ENCODE measurements around the gene UBL4B.

The UBL4B gene

GRCh38 chr1:110065841-110066240 is 46.4 kb upstream of the UBL4B start:
- H2AFZ ChIP-seq (ENCODE audit: low read length), result no peak overlapping the region
- H3K27me3 ChIP-seq (ENCODE audit: control insufficient read depth in 3 of 3, insufficient read depth in 3 of 3, low read depth in 1 of 3, low read length in 3 of 3), result peaks cover 37 to 58% (median 51%) of the 10 kb centered on the region in 3 experiments
- H3K9ac ChIP-seq (ENCODE audit: low read depth, low read length, poor library complexity), result no peak overlapping the region
- H3K23ac ChIP-seq (ENCODE audit: low read depth, low read length, poor library complexity), result no peak overlapping the region
- H3K9me3 ChIP-seq (replicated peaks in 1 of 2; ENCODE audit: control insufficient read depth in 2 of 2, insufficient read depth in 1 of 2, low read depth in 1 of 2, low read length in 2 of 2), result peaks cover 4 to 6% of the 10 kb centered on the region in 2 donors
- H4K8ac ChIP-seq (ENCODE audit: low read depth, low read length), result no peak overlapping the region
- H3K14ac ChIP-seq (ENCODE audit: low read length), result no peak overlapping the region
- H3K79me1 ChIP-seq (ENCODE audit: low read depth, low read length), result no peaks in the 10 kb centered on the region
- H2BK15ac ChIP-seq (ENCODE audit: low read length), result no peak overlapping the region
- no peak overlapping the region for H2BK12ac ChIP-seq (ENCODE audit: low read length)
- no CpG with 5 or more reads among the region's 5 CpGs for WGBS, 2 donors (ENCODE audit: extremely low coverage in 2 of 2, insufficient read length in 2 of 2, insufficient replicate concordance in 1 of 2)
- H4K91ac ChIP-seq (ENCODE audit: low read depth, low read length, poor library complexity), result no peak overlapping the region
- peaks cover 5 to 11% of the 10 kb centered on the region in 2 donors for H3K36me3 ChIP-seq (replicated peaks in 1 of 2; ENCODE audit: control insufficient read depth in 2 of 2, insufficient read depth in 2 of 2, low read length in 2 of 2)
- H3K4me2 ChIP-seq (ENCODE audit: insufficient read depth, low read length, poor library complexity, severe bottlenecking), result no peak overlapping the region
- no peak overlapping the region for H2BK5ac ChIP-seq (ENCODE audit: low read length)
- H3K18ac ChIP-seq (ENCODE audit: low read length), result no peak overlapping the region
- H2AK5ac ChIP-seq (ENCODE audit: low read depth, low read length), result no peak overlapping the region
- H3K4ac ChIP-seq (ENCODE audit: low read length), result no peak overlapping the region
- H3K27ac ChIP-seq (replicated peaks; ENCODE audit: low read length), result no peak overlapping the region
- peaks cover 0 to 11% of the 10 kb centered on the region in 2 donors for H3K4me1 ChIP-seq (ENCODE audit: control insufficient read depth in 2 of 2, insufficient read depth in 1 of 2, low read depth in 1 of 2, low read length in 2 of 2)
- H2BK120ac ChIP-seq (ENCODE audit: low read depth, low read length), result no peak overlapping the region
- no peak overlapping the region for H3K4me3 ChIP-seq (ENCODE audit: low read length in 2 of 2)
- no peak for DNase-seq (ENCODE audit: low spot score)

DNA sequence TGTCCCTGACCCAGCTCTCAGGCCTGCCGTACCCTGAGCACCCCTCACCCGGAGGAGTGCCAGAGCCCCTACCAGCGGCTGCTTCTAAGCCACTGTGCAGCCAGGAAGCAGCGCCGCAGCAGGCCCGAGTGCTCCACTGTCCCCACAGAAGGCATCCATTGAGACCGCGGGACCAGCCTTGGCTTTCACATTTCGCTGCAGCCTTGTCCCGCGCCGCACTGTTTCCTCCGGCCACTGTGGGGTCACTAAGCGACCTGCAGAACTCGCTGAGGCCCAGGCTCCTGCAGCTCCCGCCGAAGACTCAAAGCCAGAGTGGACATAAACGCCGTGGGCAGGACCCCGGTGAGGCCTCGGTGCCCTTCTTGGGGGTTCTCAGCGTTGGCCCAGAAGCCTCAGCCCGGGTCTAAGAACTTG is 44.8 kb upstream of the UBL4B start:
- Histone ChIP-seq H2AFZ (ENCODE audit: low read length) (peak overlapping the region; percentile 59), H3K14ac (ENCODE audit: low read length) (no peak overlapping the region), H3K4ac (ENCODE audit: low read length) (no peak overlapping the region), H3K4me1 (ENCODE audit: control insufficient read depth in 2 of 2, insufficient read depth in 1 of 2, low read depth in 1 of 2, low read length in 2 of 2) (peaks cover 0 to 10% of the 10 kb centered on the region in 2 donors), H3K27me3 (ENCODE audit: control insufficient read depth in 3 of 3, insufficient read depth in 3 of 3, low read depth in 1 of 3, low read length in 3 of 3) (peaks cover 38 to 75% (median 67%) of the 10 kb centered on the region in 3 experiments), H3K23ac (ENCODE audit: low read depth, low read length, poor library complexity) (peak overlapping the region; percentile 56), H2BK15ac (ENCODE audit: low read length) (no peak overlapping the region), H2BK12ac (ENCODE audit: low read length) (no peak overlapping the region), H4K91ac (ENCODE audit: low read depth, low read length, poor library complexity) (no peak overlapping the region), H4K8ac (ENCODE audit: low read depth, low read length) (no peak overlapping the region), H3K27ac (replicated peaks; ENCODE audit: low read length) (no peak overlapping the region), H3K4me2 (ENCODE audit: insufficient read depth, low read length, poor library complexity, severe bottlenecking) (peak overlapping the region; percentile 52), H2BK120ac (ENCODE audit: low read depth, low read length) (no peak overlapping the region), H3K9me3 (replicated peaks in 1 of 2; ENCODE audit: control insufficient read depth in 2 of 2, insufficient read depth in 1 of 2, low read depth in 1 of 2, low read length in 2 of 2) (peaks cover 4 to 6% of the 10 kb centered on the region in 2 donors), H3K18ac (ENCODE audit: low read length) (peak overlapping the region; percentile 72), H3K9ac (ENCODE audit: low read depth, low read length, poor library complexity) (no peak overlapping the region), H3K4me3 (ENCODE audit: low read length in 2 of 2) (no peak overlapping the region), H3K36me3 (replicated peaks in 1 of 2; ENCODE audit: control insufficient read depth in 2 of 2, insufficient read depth in 2 of 2, low read length in 2 of 2) (no peaks in the 10 kb centered on the region), H3K79me1 (ENCODE audit: low read depth, low read length) (no peaks in the 10 kb centered on the region), H2AK5ac (ENCODE audit: low read depth, low read length) (peak overlapping the region; percentile 74), H2BK5ac (ENCODE audit: low read length) (no peak overlapping the region)
- no CpG with 5 or more reads among the region's 23 CpGs for WGBS, 2 donors (ENCODE audit: extremely low coverage in 2 of 2, insufficient read length in 2 of 2, insufficient replicate concordance in 1 of 2)
- no peak for DNase-seq (ENCODE audit: low spot score)

DNA sequence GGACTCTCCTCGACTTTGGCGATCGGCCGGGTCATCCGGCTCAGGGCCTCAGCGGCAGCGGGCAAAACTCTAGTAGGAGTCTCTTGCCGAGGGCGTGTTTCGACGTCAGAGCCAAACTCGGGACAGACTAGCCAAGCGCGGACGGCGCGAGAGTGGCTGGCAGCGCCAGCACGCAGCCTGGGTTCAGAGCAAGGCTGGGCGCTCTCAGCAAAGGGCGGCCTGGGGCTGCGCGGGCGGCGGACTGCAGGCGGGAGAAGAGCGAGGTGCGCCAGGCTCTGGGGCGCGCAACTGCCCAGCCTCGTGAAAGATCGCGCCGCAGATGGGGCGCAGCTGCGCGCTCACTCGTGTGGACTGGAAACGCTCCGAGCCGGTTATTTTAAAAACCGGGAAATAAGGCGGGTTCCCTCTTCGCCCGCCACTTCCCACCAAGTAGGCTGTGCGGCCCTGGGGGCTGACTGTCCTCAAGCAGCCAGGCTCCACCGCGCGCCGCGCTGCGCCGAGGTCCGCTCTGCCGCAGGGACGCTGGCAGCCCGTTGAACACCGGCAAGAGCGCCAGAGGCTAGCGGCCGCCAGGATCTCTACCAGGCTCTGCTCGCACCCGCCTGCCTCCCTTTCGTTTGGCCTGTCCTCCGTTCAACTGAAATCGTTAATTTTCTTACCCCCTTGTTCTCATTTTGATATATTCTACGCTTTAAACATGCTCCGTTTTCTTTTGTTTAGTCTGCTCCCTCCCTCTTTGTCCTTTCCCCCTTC is 44.2 kb upstream of the UBL4B start:
- Histone ChIP-seq H3K9ac (ENCODE audit: low read depth, low read length, poor library complexity) (peak overlapping the region; percentile 15), H3K14ac (ENCODE audit: low read length) (no peak overlapping the region), H2AK5ac (ENCODE audit: low read depth, low read length) (peak overlapping the region; percentile 74), H3K27me3 (ENCODE audit: control insufficient read depth in 3 of 3, insufficient read depth in 3 of 3, low read depth in 1 of 3, low read length in 3 of 3) (peaks cover 38 to 80% (median 68%) of the 10 kb centered on the region in 3 experiments), H2BK5ac (ENCODE audit: low read length) (no peak overlapping the region), H3K79me1 (ENCODE audit: low read depth, low read length) (no peaks in the 10 kb centered on the region), H3K4ac (ENCODE audit: low read length) (no peak overlapping the region), H3K4me2 (ENCODE audit: insufficient read depth, low read length, poor library complexity, severe bottlenecking) (peak overlapping the region; percentile 52), H3K9me3 (replicated peaks in 1 of 2; ENCODE audit: control insufficient read depth in 2 of 2, insufficient read depth in 1 of 2, low read depth in 1 of 2, low read length in 2 of 2) (peaks cover 4 to 6% of the 10 kb centered on the region in 2 donors), H3K23ac (ENCODE audit: low read depth, low read length, poor library complexity) (peak overlapping the region; percentile 76), H3K36me3 (replicated peaks in 1 of 2; ENCODE audit: control insufficient read depth in 2 of 2, insufficient read depth in 2 of 2, low read length in 2 of 2) (no peaks in the 10 kb centered on the region), H4K91ac (ENCODE audit: low read depth, low read length, poor library complexity) (no peak overlapping the region), H3K27ac (replicated peaks; ENCODE audit: low read length) (no peak overlapping the region), H4K8ac (ENCODE audit: low read depth, low read length) (no peak overlapping the region), H2BK15ac (ENCODE audit: low read length) (no peak overlapping the region), H3K4me1 (ENCODE audit: control insufficient read depth in 2 of 2, insufficient read depth in 1 of 2, low read depth in 1 of 2, low read length in 2 of 2) (peaks cover 0 to 7% of the 10 kb centered on the region in 2 donors), H2BK120ac (ENCODE audit: low read depth, low read length) (no peak overlapping the region), H3K4me3 (ENCODE audit: low read length in 2 of 2) (peak overlapping the region in 1 of 2 donors; percentile 29), H2BK12ac (ENCODE audit: low read length) (peak overlapping the region; percentile 12), H2AFZ (ENCODE audit: low read length) (peak overlapping the region; percentile 59), H3K18ac (ENCODE audit: low read length) (peak overlapping the region; percentile 67)
- WGBS, 2 donors (ENCODE audit: extremely low coverage in 2 of 2, insufficient read length in 2 of 2, insufficient replicate concordance in 1 of 2), result no CpG with 5 or more reads among the region's 68 CpGs
- no peak for DNase-seq (ENCODE audit: low spot score)

DNA sequence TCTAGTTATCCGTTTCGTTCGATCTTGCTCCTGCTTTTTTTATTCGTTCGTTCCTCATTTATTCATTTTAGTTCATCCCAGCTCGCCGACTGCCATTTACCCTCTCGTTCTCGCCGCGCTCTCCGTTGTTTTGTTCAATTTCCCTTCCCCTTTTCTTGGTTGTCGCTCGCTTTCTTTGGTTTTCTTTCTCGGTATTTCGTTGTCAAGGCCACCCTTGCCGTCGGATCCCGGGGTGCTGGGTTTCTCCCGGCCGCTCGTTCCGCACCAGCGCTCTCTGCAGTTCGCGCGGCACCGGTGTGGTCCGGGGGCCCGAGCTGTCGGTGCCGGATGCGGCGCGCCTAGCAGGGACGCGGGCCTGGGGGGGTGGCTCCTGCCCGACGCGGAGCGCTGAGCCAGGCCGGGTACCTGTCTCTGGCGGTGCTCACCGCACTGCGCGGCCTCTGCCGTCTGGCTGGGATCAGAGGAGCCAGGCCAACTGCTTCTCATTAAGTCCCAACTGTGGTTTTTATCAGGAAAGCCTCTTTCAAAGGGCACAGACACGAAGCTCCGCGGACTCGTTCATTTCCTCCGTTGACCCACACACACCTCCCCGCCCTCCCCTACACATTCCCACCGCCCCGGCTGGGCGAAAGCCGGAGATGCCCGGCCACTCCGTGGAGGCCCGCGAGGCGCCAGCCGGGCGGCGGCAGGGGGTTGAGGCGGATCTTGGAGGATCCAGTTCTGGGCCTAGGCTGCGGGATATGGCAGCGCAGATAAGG is 43.4 kb upstream of the UBL4B start:
- peaks cover 4 to 6% of the 10 kb centered on the region in 2 donors for H3K9me3 ChIP-seq (replicated peaks in 1 of 2; ENCODE audit: control insufficient read depth in 2 of 2, insufficient read depth in 1 of 2, low read depth in 1 of 2, low read length in 2 of 2)
- H2AK5ac ChIP-seq (ENCODE audit: low read depth, low read length), result no peak overlapping the region
- no peaks in the 10 kb centered on the region for H3K79me1 ChIP-seq (ENCODE audit: low read depth, low read length)
- H4K8ac ChIP-seq (ENCODE audit: low read depth, low read length), result no peak overlapping the region
- H3K4me2 ChIP-seq (ENCODE audit: insufficient read depth, low read length, poor library complexity, severe bottlenecking), result no peak overlapping the region
- H3K14ac ChIP-seq (ENCODE audit: low read length), result no peak overlapping the region
- H3K9ac ChIP-seq (ENCODE audit: low read depth, low read length, poor library complexity), result no peak overlapping the region
- peaks cover 38 to 87% (median 68%) of the 10 kb centered on the region in 3 experiments for H3K27me3 ChIP-seq (ENCODE audit: control insufficient read depth in 3 of 3, insufficient read depth in 3 of 3, low read depth in 1 of 3, low read length in 3 of 3)
- no peak for DNase-seq (ENCODE audit: low spot score)
- no peak overlapping the region for H4K91ac ChIP-seq (ENCODE audit: low read depth, low read length, poor library complexity)
- H3K27ac ChIP-seq (replicated peaks; ENCODE audit: low read length), result no peak overlapping the region
- no peak overlapping the region for H2BK15ac ChIP-seq (ENCODE audit: low read length)
- H2BK12ac ChIP-seq (ENCODE audit: low read length), result no peak overlapping the region
- no peaks in the 10 kb centered on the region for H3K36me3 ChIP-seq (replicated peaks in 1 of 2; ENCODE audit: control insufficient read depth in 2 of 2, insufficient read depth in 2 of 2, low read length in 2 of 2)
- no peak overlapping the region for H3K4me3 ChIP-seq (ENCODE audit: low read length in 2 of 2)
- no peak overlapping the region for H3K4ac ChIP-seq (ENCODE audit: low read length)
- H2AFZ ChIP-seq (ENCODE audit: low read length), result peak overlapping the region; percentile 59
- WGBS, 2 donors (ENCODE audit: extremely low coverage in 2 of 2, insufficient read length in 2 of 2, insufficient replicate concordance in 1 of 2), result no CpG with 5 or more reads among the region's 68 CpGs
- no peak overlapping the region for H3K23ac ChIP-seq (ENCODE audit: low read depth, low read length, poor library complexity)
- H2BK120ac ChIP-seq (ENCODE audit: low read depth, low read length), result no peak overlapping the region
- peak overlapping the region; percentile 5 for H2BK5ac ChIP-seq (ENCODE audit: low read length)
- peaks cover 0 to 7% of the 10 kb centered on the region in 2 donors for H3K4me1 ChIP-seq (ENCODE audit: control insufficient read depth in 2 of 2, insufficient read depth in 1 of 2, low read depth in 1 of 2, low read length in 2 of 2)
- H3K18ac ChIP-seq (ENCODE audit: low read length), result peak overlapping the region; percentile 81

All from neuronal stem cell (in vitro differentiated cells).